Calu3 (cell line): ENCODE measurements around the gene IGFBP7. TPM values are rescaled to one million over a fixed set of nuclear protein-coding genes. Genes with fewer than 3 reads are reported as not detected.

ENCODE experiments used
- BruUV-seq: library from RNA; stranded (reverse); fragments of 400-500 nt; replicated peaks from 2 replicates; lab custom pipeline; 2021; lab: Mats Ljungman, UMichigan
- CTCF ChIA-PET: fragments of 300-600 bp; sonication (Branson Sonifier 250); formaldehyde crosslinking; loops from one replicate; lab custom pipeline; 2022; ENCODE audit warnings: antibody characterized with exemption; lab: Charles Lee
- DNase-seq: peaks from one replicate; pipeline ENCODE4 v3.0.0; 2022
- H3K27ac Mint-ChIP-seq: one replicate; pipeline ENCODE4 v1.8.0; 2022; ENCODE audit warnings: mixed read lengths; ENCODE audit not compliant: unreplicated experiment
- H3K27me3 Mint-ChIP-seq: one replicate; pipeline ENCODE4 v1.8.0; 2022; ENCODE audit warnings: mixed read lengths; ENCODE audit not compliant: unreplicated experiment
- H3K36me3 Mint-ChIP-seq: one replicate; pipeline ENCODE4 v1.8.0; 2022; ENCODE audit warnings: mild to moderate bottlenecking, moderate library complexity, mixed read lengths; ENCODE audit not compliant: insufficient read depth, unreplicated experiment
- H3K4me1 Mint-ChIP-seq: one replicate; pipeline ENCODE4 v1.8.0; 2022; ENCODE audit warnings: mild to moderate bottlenecking, low read depth, mixed read lengths; ENCODE audit not compliant: unreplicated experiment
- H3K4me3 Mint-ChIP-seq: one replicate; pipeline ENCODE4 v1.8.0; 2022; ENCODE audit warnings: mild to moderate bottlenecking, low read depth, moderate library complexity, mixed read lengths; ENCODE audit not compliant: unreplicated experiment
- H3K9me3 Mint-ChIP-seq: one replicate; pipeline ENCODE4 v1.8.0; 2022; ENCODE audit warnings: low read depth, mixed read lengths; ENCODE audit not compliant: unreplicated experiment
- intact Hi-C: fragments of 100-400 bp; cut with micrococcal nuclease; formaldehyde crosslinking; loops from one replicate; pipeline ENCODE4 v1.10.0; 2022; ENCODE audit not compliant: unreplicated experiment
- total RNA-seq: library from RNA; stranded (reverse); gene quantifications from 2 replicates; pipeline ENCODE4 v1.2.3, GENCODE V29; 2022
- TF ChIP-seq, protein P1 (sequence below): fragments of 200-600 bp; IDR thresholded peaks from one replicate; pipeline ENCODE4 v1.8.0; 2022; ENCODE audit warnings: antibody characterized with exemption; ENCODE audit not compliant: unreplicated experiment

IGFBP7 gene
- total RNA-seq, 1 experiment from 2014 or later, result 20.6 TPM

DNA sequence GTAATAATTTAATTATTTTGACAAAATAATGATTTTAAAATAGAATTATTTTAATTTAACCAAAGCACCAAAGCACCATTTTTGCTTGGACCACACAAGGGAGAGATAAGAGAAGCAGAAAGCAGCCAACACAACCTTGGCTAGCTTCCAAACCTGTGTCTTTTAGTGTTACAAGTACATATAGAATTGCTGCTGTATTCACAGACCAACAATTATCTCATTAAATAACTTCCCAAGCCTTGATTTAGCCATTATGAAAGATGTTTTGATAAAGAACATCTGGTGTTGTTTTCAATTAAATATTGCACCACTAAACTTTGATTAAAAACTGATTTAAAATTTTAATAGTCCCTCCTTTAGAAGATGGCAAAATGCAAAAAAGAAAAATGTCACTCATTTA, 14.0 kb upstream of the IGFBP7 start:
- H3K4me1 Mint-ChIP-seq, result no peaks in the 10 kb centered on the region

DNA sequence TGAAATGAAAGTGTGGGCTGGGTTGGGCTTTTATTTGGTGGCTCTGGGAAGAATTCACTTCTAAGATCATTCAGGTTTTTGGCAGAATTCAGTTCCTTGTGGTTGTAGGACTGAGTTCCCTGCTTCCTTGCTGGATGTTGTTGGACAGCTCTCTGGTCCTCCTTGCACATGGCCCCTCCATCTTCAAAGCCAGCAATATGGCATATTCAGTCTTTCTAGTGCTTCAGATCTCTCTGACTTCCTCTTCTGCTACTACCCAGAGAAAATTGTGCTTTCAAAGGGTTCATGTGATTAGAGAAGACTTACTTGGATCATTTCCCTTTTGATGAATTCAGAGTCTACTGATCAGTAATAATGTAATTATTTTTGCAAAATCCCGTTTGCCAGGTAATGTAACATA, 12.8 kb upstream of the IGFBP7 start:
- H3K9me3 Mint-ChIP-seq, result peaks cover 6% of the 10 kb centered on the region
- no peaks in the 10 kb centered on the region for H3K4me1 Mint-ChIP-seq
- H3K4me3 Mint-ChIP-seq, result no peak overlapping the region
- H3K27me3 Mint-ChIP-seq, result peaks cover 21% of the 10 kb centered on the region
- intact Hi-C loops, result no loop called here
- CTCF ChIA-PET, result no interaction called here
- H3K36me3 Mint-ChIP-seq, result no peaks in the 10 kb centered on the region
- H3K27ac Mint-ChIP-seq, result no peak overlapping the region
- no TSS peak for BruUV-seq
- DNase-seq, result no peak
- TF ChIP-seq, protein P1, sequence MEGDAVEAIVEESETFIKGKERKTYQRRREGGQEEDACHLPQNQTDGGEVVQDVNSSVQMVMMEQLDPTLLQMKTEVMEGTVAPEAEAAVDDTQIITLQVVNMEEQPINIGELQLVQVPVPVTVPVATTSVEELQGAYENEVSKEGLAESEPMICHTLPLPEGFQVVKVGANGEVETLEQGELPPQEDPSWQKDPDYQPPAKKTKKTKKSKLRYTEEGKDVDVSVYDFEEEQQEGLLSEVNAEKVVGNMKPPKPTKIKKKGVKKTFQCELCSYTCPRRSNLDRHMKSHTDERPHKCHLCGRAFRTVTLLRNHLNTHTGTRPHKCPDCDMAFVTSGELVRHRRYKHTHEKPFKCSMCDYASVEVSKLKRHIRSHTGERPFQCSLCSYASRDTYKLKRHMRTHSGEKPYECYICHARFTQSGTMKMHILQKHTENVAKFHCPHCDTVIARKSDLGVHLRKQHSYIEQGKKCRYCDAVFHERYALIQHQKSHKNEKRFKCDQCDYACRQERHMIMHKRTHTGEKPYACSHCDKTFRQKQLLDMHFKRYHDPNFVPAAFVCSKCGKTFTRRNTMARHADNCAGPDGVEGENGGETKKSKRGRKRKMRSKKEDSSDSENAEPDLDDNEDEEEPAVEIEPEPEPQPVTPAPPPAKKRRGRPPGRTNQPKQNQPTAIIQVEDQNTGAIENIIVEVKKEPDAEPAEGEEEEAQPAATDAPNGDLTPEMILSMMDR, result no peak

More for the DNA sequence above, 14.0 kb upstream of the IGFBP7 start:
- Mint-ChIP-seq H3K27ac (no peak overlapping the region), H3K36me3 (no peaks in the 10 kb centered on the region), H3K9me3 (peaks cover 6% of the 10 kb centered on the region), H3K4me3 (no peak overlapping the region), H3K27me3 (peaks cover 18% of the 10 kb centered on the region)
- CTCF ChIA-PET, result no interaction called here
- TF ChIP-seq, protein P1, result no peak
- DNase-seq, result no peak
- BruUV-seq, result no TSS peak
- intact Hi-C loops, result no loop called here

DNA sequence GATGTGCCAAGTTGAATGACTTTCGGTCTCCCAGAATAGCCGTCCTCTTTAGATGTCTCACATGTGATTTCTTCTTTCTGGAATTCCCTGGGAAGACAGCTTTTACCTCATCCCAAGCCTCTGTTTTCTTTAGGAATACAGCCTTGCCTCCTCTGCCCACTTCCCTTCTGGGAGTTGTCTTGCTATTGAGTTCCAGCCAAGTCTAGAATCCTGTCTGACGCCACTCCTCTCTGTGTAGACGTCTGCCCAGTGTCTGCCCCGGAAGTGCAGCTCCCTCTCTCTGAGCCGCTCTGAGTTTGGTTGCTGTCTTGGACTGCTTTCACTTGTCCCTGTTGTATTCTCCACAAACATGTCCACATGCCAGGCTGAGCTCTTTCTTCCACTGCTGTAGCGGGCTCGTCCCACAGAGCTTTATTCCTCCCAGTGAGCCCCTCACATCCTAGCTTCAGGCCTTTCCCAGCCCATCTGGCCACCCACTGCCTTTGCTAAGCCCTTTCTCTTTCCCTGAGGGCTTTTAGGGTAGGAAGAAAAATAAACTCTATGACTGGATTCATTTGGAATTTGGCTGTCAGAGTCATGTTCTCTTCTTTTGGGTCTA, 9.0 kb upstream of the IGFBP7 start:
- BruUV-seq, result no TSS peak
- Mint-ChIP-seq H3K4me3 (no peak overlapping the region), H3K27ac (no peak overlapping the region), H3K27me3 (peaks cover 22% of the 10 kb centered on the region), H3K36me3 (no peaks in the 10 kb centered on the region), H3K4me1 (no peaks in the 10 kb centered on the region), H3K9me3 (no peaks in the 10 kb centered on the region)
- CTCF ChIA-PET, result no interaction called here
- TF ChIP-seq, protein P1, result no peak
- intact Hi-C loops, result no loop called here
- no peak for DNase-seq

DNA sequence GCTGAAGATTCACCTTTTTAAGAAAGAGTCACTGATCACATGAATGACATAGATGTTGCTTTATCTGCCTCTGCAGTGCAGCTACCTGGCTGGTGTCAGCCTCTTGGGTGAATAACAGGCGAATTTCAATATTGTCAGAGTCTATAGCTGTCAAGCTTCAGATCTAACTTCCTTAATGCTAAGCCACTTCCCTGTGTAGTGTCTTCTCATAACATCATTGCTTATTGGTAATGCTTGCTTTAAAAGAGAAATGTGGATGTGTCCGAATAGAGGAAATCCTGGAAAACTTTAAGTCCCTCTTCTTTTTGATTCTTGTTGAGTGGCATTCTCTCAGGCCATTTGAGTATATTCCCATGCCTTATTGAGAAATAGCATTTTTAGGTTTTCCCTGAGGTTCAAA, 7.3 kb upstream of the IGFBP7 start:
- H3K4me1 Mint-ChIP-seq, result peaks cover 3% of the 10 kb centered on the region
- CTCF ChIA-PET, result no interaction called here
- H3K4me3 Mint-ChIP-seq, result no peak overlapping the region

More for the DNA sequence above, 7.3 kb upstream of the IGFBP7 start:
- peaks cover 31% of the 10 kb centered on the region for H3K27me3 Mint-ChIP-seq
- TF ChIP-seq, protein P1, result no peak
- intact Hi-C loops, result no loop called here
- no peak overlapping the region for H3K27ac Mint-ChIP-seq
- no peaks in the 10 kb centered on the region for H3K9me3 Mint-ChIP-seq
- BruUV-seq, result no TSS peak
- no peaks in the 10 kb centered on the region for H3K36me3 Mint-ChIP-seq
- no peak for DNase-seq
